ENCODE data around the gene SH2D7.

SH2D7 gene

DNA sequence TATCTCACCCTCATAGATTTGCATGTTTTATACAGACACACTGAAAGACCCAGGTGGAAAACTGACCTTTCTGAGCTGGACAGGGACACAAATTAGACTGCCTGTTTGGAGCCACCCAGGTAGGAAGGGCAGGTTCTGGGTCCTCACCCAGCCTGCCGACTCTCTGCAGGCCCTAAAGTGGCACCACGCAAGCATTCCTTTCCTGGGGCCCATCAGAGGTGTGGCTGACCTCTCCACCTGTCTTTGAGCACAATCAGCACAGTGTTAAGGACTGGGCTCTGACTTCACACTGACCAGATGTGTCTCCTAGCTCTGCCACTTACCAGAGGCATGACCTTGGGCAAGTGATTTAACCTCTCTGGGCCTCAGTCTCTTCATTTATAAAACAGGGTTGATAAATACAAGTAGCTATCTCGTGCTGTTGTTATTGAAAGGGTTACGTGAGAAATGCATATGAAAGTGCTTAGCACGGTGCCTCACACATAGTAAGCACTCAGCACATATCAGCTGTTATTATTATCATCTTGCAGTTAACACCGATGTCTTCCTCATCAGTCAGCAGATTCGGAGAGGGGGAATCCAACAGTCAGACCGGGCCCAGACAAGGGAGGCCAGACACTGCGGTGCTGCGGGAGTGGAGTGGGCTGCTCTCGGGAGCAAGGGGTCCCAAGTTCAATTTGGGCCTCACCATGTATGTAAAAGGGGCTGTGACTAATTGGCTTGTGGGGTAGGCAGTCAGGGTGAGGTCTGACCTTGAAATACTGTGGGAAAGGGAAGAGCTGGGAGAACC is 12.9 kb upstream of the SH2D7 start:
- DNase-seq (ENCODE audit: low read depth in 3 of 3) = no peak

DNA sequence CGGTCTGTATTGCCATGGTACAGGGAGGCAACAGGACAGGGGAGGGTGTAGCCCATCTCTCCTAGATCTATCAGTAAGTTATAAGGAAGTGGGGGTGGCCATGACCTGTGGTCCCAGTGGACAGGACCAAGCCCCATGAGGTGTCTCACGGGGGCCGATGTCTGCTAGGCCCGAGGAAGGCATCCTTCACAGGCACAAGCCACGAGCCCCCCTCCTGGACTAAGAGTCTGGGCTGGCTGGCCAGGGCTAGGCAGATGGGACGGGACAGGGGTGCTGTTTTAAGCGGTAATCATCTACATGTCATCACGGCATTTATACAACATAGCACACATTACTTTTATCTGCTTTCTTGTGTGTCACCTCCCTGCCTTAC is 12.3 kb upstream of the SH2D7 start:
- no peak for DNase-seq (ENCODE audit: low read depth in 3 of 3)

GRCh38 chr15:78082106-78082742 is 10.1 kb upstream of the SH2D7 start:
- no peak for DNase-seq (ENCODE audit: low read depth in 3 of 3)

- DNase-seq (ENCODE audit: low read depth in 3 of 3) = no peak
Measured at GRCh38 chr15:78082743-78083110, 9.6 kb upstream of the SH2D7 start.

- DNase-seq (ENCODE audit: low read depth in 3 of 3) = no peak
Measured at GRCh38 chr15:78083186-78083585, 9.2 kb upstream of the SH2D7 start.

- no peak for DNase-seq (ENCODE audit: low read depth in 3 of 3)
Measured at GRCh38 chr15:78083687-78084448, 8.5 kb upstream of the SH2D7 start.

DNA sequence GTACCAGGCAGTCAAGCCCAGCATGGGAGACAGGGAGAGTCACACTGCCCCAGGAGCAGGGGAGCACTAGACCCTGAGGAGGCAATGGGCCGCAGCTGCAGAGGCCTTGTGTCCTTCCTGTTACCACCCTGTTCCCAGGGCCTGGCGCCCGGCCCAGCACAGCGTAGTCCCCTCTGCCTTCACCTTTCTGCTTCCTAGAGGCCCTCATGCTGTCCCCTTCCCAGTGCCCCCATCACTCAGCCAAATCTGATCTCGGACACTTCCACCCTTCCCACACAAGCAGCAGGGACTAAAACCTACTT is 8.0 kb upstream of the SH2D7 start:
- no peak for DNase-seq (ENCODE audit: low read depth in 3 of 3)

DNA sequence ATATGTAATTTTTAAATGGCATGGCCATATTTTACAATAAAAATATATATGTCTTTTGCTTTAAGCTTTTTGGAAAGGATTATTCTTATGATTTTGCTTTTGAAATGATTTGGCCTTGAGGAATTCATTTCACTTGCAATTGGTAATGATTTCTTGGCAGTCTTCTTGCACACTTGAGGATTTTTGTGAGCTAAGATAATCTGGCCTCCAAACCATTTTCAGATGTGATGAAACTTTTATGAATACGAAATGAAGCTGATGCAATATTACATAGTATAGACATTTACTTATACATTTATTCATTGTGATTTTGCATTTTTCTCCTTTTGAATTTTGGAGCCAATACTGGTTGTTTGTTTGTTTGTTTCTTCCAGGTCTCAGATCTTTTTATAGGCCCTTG is 6.4 kb upstream of the SH2D7 start:
- DNase-seq (ENCODE audit: low read depth in 3 of 3) = no peak

- no peak for DNase-seq (ENCODE audit: low read depth in 3 of 3)
Measured at GRCh38 chr15:78087951-78088772, 4.2 kb upstream of the SH2D7 start.

DNA sequence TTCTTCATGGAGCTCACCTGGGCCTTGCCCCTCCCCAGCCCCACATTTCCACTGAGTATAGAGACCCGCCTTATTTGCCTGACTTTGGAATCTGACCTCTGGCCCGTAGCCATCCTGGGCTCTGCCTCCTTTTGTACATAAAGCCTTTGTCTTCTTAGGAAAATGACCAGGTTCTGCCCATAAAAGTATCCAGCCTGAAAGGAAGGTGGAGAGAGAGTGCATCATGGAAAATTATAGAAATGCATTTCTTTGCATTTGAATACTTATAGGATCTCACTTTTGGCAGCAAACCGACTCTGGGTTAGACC is 3.6 kb upstream of the SH2D7 start:
- DNase-seq (ENCODE audit: low read depth in 3 of 3) = no peak

DNA sequence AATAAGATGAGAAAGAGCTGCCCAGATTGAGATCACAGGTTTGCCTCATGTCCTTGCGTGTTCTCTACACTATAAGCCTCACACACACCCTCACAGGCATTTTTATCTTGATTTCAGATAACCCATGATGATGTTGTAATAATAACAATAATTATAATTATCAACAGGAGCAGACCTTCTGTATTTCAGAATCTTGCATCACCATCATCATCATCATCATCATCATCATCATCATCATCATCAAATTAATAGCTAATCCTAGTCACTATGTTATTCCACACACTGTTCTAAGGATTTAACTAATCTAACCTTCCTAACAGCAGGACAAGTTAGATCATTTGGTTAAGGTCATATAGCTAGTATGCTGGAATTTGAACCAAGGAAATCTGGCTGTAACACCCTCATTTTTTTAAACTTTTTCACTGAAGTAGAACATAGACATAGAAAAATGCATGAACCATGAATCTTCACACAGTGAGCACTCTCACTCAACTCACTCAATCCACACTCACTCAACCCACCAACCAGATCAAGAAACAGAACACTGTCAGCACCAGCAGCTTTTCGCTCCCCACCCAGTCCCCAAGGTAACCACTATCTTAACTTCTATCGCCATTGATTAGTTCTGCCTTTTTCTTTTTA is 1.8 kb upstream of the SH2D7 start:
- DNase-seq (ENCODE audit: low read depth in 3 of 3) = no peak

GRCh38 chr15:78093242-78094020 is 1.1 kb downstream of the SH2D7 start:
- no peak for DNase-seq (ENCODE audit: low read depth in 3 of 3)

DNA sequence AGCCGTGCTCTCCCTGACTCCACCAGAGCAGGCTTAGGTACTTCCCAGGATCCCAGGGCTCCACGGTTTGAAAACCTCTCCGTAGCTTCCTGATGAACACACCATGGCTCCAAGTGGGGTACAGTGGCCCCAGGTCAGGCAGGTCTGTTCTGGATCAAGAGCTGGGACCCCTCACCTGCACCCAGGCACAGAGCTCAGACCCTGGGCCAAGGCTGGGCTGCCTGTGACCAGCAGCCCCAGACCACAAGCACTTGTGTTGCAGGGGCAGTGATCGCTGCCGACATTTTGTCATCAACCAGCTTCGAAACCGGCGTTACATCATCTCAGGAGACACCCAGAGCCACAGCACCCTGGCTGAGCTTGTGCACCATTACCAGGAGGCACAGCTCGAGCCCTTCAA is 5.3 kb downstream of the SH2D7 start:
- no peak for DNase-seq (ENCODE audit: low read depth in 3 of 3)

DNA sequence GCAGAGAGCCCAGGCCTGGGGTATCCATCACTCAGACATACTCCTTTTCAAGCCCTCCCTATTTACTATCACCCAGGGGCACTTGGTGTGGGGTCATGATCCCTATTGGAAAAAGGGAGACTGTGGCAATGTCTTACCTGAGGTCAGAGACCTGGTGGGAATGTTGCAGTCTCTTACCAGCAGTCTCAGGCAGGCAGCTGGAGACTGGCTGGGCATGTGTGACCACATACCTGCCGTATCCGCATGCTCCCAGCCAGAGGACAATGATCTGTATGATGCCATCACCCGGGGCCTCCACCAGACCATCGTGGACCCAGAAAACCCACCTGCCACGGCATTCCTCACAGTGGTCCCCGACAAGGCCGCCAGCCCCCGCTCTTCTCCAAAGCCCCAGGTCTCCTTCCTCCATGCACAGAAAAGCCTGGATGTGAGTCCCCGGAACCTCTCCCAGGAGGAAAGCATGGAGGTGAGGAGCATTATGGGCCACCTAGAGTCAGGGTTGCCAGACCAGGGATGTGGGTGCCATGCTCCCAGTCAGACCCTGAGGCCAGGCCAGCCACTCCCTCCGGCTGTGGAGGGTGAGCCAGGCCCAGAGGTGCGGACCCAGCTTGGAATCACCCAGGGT is 5.9 kb downstream of the SH2D7 start:
- no peak for DNase-seq (ENCODE audit: low read depth in 3 of 3)

DNA sequence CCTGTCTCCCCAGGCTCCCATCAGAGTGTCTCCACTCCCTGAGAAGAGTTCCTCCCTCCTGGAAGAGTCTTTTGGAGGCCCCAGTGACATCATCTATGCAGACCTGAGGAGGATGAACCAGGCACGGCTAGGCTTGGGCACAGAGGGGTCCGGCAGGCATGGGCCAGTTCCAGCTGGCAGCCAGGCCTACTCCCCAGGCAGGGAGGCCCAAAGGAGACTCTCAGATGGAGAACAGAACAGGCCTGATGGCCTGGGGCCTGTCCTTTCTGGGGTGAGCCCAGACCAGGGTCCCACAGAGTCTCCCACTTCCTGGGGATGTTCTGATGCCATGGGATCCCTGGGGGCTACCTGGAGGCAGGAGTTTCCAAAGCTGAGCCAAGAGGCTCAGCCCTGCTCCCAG is 8.5 kb downstream of the SH2D7 start:
- no peak for DNase-seq (ENCODE audit: low read depth in 3 of 3)

GRCh38 chr15:78101423-78102105 is 9.2 kb downstream of the SH2D7 start:
- DNase-seq (ENCODE audit: low read depth in 3 of 3) = no peak

DNA sequence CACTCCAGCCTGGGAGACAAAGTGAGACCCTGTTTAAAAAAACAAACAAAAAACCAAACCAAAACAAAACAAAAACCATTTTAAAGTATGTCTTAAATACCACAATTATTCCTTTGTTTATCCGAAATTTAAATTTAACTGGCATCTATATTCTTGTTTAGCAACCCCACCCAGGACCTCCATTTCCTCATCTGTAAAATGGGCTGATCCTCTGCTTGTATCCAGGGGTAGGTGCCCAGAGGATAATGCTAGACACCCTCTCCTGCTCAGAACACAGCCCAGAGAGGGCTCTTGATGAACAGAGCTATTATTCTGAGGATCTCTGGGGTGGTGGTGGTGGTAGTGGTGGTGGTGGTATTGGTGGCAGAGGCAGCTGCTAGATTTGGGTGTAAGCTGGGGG is 9.8 kb downstream of the SH2D7 start:
- no peak for DNase-seq (ENCODE audit: low read depth in 3 of 3)

GRCh38 chr15:78102741-78103140 is 10.4 kb downstream of the SH2D7 start:
- no peak for DNase-seq (ENCODE audit: low read depth in 3 of 3)

DNA sequence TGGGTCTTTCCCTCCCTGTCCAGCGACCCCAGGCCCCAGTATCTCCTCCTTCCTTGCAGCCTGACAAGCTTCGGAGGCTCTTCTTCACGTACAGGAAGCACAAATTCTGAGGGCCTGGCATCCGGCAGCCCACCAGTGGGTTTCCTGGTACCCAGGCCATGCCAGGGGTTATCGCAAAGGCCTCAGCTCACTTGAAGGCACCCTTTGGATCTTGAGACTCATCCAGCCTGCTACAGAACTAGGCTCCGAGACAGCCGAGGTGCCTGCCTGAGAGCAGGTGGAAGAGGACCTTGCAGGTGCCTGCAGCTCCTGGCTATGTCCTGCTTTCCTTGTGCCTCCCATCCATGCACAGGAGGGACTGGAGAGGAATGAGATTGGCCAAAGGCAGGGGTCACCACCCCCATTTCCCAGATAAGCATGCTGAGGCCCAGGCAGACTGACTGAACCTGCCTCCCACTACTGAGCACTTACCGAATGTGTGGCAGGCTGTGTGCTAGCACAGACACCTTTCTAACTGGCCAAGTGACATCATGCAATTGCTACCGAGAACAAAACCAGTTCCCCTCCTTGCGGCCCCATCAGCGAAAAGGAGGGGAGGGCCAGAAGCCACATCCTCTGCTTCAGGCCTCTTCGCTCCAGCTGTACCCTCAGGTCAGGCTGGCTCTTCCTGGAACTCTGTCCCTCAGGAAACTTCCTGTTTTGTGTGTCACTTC is 11.2 kb downstream of the SH2D7 start:
- DNase-seq (ENCODE audit: low read depth in 3 of 3) = peak in 2 of 3 experiments; percentile 17 to 54

DNA sequence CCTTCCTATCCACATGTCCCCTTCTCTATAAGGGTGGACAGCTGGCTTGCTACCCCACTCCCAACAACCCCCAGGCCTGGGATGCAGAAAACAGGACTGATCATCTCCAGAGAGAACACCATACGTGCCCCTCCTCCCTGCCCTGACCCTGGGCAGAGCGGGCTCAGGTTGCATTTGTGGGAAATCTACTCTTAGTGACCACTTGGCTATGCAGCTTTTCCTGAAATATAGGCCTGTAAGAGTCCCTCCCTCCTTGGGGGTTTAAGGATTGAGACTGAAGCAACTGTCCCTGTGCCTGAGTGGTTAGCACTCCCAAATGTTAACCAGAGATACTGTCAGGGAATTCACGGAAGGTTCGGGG is 11.7 kb downstream of the SH2D7 start:
- DNase-seq (ENCODE audit: low read depth in 3 of 3) = no peak
